ENCODE data around the gene CHRNA5.

CHRNA5 gene

DNA sequence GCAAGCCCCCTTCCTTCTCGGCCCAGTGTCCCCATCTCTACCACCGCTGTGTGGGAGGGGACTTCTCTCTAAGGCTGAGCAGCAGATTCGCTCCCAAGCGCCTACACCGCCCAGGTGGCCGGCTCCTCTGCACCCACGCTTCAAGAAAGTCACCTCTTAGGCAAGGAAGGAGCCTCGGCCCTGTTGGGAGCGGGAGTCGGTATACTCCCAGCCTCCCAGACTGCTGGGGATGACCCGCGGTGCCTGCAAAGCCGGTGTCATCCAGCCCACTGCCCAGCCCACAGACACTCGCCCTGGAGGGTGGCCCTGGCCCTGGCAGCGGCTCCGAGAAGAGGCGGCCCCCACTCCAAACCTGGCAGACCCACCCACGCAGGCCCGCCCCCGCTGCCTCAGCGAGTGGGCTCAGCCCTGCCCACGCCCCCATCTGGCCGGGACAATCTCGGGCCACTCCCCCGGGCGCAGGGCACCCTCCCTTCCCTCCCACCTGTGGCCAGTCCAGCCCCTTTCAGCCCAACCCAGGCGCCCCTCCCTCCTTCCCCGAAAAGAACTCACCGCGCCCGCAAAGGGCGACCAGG lies 75.3 kb downstream of the CHRNA5 start:
- DNase-seq: no peak

DNA sequence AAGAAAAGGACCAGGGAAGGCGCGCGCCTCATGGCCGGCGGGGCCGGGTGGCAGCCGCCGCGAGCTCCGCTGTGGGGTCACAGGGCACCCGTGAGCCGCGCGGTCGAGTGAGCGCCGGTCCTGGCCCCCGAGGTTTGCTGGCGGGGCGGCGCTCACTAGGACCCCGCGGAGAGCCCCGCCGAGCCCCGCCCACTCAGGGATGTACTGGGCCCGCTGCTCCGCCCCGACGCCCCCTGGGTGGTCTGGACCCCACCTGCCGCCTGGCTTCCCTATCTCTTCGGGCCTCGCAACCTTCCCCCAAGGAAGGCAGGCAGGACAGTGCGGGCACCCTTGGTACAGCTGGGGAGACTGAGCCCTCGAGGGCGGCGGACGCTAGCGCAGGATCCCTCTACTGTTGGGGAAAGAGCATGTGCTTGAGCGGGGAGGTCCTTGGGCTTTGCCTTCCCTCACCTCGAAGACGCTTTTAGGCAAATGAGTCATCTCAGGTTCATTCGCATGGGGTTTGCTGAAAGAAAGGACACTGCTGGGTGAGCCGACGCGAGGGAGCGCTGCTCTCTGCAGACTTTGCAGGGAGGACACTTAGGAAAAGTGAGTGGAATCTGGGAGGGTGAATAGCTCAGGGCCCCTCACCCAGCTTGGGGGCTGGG lies 75.9 kb downstream of the CHRNA5 start, which contains the start of gene CHRNB4:
TSS of gene CHRNB4 (minus strand) at position 109 of the 647 bp plus-strand sequence. CDS start at position 32, 77 bp downstream.
- peak; percentile 33 for DNase-seq

DNA sequence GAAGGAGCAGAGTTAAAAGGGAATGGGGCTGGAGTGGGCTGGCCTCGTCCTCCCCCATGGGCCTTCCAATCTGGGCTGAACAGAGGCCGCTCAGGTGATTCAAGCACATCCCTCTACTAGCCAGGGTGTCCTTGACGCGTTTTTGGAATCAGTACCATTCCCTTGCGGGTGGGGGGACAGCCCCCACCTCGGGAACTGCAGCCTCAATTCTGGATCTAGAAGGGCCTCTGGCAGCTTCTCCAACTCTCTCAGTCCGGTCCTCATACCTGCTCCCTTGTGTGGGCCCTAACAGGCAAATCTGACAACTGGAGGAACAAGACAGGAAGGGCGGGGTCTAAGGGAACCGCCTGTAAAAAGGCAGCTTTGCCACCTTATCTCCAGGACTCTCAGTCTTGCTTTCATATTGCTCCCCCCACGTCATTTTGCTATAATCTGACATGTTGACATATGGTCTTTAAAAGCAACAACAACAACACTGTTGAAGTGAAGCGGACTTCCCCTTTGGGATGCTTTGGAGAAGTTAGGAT lies 76.5 kb downstream of the CHRNA5 start:
- DNase-seq: no peak

DNA sequence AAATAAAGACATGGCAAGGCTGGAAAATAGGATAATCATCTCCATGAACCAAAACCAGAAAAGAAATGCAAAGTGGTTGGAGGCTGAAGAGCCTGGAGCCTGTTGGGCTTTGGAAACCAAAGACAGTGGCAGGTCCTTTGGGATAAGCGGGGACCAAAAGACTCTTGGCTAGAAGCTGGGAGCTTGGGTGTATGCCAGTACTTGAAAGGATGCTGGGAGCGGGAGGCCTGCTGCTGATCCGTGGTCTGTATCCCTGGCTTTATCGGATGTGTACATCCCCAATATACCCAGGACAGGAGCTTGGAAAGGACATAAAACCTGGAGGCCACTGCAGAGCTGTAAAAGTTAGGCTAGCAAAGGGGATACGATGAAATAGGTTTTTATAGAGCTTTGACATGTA lies 77.0 kb downstream of the CHRNA5 start:
- DNase-seq: no peak
